ENCODE results near the gene SHMT2. TPM values are rescaled to one million over a fixed set of nuclear protein-coding genes. Genes with fewer than 3 reads are reported as not detected.
"Not testable (repeated sequence)": the region's sequence is repeated elsewhere in the genome, so short reads cannot be mapped to it uniquely, and the experiment has no call there.

SHMT2 gene
- total RNA-seq, 1 experiment from 2014 or later, result 293 TPM

GRCh38 chr12:57261428-57261865 lies 31.9 kb downstream of the SHMT2 start:
- DNase-seq (ENCODE audit: low read depth), result no peak

GRCh38 chr12:57262126-57262822 lies 32.8 kb downstream of the SHMT2 start:
- DNase-seq (ENCODE audit: low read depth), result no peak

DNA sequence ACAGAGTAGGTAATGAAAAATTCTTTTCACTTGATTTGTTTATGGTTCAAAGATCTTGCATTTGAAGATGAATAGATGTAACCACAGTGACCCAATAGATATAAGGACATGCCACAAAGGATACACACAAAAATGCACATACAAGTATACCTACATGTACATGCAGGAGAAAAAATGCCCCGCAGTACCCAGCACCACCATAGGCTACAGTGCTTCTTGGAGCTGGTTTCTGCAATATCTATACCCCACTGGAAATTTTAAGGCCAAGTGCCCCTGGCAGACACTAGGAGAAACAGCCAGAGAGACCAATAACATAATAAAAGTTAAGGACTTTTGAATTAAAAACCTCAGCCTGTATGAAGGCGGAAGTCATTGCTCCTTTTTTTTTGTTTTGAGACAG lies 33.6 kb downstream of the SHMT2 start:
- DNase-seq (ENCODE audit: low read depth), result no peak

- DNase-seq (ENCODE audit: low read depth), result no peak
Measured at GRCh38 chr12:57266681-57267080, 37.2 kb downstream of the SHMT2 start.

DNA sequence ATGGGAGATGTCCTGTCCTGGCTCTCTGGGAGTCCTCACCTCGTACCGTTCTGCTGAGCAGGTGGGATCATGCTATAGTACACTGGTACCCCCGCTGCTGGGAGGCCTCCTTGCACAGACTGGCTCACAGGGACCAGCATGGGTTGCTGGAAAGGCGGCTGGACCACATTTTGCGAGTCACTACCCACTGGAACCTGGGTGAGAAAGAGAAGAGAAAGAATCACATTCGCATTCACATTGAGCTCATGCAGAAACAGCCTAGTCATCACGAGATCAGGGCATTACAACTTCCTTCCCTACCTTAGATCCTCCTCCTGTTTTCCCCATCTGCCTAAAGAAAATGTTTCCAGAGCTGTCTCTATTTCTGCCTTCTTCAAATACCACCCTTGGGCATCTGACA lies 38.8 kb downstream of the SHMT2 start:
- DNase-seq (ENCODE audit: low read depth), result peak; percentile 66

DNA sequence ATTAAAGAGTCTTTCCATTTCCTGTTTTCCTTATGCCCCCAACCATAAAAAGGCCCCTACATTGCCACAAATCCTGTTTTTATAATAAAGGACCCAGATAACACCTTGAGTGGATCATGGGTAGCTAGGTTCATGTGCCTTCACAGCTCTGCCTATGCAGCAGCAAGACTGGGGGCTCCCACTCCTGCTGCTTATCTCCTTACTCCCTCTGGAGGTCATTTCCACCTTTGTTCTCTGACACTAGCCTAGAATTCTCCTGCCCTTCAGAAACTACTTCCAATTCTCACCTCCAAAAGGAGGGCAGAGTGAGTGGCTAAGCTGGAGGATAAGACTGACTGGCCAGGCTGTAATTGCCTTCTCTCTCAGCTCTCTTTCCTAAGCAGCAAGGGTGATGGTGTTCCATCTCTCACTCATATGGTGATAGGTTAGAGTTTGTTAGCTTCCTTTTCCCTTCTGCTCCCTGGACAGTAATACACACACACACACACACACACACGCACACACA lies 41.5 kb downstream of the SHMT2 start:
- peak; percentile 10 for DNase-seq (ENCODE audit: low read depth)

DNA sequence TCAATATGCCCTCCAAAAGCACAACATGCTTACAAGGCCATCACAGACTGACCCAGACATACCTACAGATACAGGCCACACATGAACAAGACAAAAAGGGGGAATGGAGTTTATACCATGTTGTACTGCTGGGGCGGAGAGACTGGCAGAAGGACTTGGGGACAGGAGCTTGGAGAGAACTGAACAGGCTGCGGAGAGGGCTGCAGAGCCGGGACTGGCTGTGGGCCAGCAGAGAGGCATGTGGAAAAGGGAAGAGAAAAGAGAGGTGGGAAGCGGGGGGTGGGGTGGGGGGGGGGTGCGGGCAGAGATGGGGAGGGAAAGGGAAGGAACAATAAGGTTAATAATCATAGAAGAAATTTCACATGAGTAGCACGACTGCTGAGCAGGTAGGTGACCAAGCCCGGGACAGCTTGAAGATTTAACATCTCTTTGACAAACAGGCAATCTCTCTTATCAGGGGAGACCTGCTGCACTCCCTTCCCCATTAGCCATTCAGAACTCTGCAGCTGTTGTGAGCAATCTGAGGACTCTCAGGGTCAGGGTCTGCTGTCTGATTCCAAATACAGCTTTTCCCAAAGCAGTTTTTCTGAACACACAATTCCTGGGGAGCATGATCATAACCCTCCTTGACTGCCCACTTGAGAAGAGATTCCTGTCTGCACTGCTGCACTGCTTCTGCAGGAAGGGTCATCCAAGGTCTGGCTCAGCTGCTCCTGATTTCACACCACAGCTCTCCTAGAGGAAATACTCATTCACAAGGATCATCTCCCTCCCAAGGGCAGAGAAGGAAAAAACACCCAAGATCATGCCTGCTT lies 43.0 kb downstream of the SHMT2 start:
- peak; percentile 11 for DNase-seq (ENCODE audit: low read depth)

DNA sequence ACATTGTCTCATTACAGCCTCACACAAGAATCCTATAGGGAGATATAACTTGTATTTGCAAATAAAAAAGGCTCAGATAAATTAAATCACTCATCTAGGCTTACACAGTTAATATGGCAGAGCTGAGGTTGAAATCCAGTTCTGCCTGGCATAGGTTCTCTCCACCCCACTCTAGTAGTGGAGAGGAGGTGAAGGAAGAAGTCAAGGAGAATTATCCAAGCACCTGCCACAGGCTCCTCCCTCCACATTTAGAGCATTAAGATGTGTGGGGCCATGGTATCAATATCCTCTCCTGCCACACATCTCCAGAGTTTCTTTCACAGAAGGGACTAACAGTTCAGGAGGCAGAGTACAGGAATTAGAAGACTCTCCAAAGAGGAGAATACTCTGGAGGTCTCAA lies 44.0 kb downstream of the SHMT2 start:
- no peak for DNase-seq (ENCODE audit: low read depth)

DNA sequence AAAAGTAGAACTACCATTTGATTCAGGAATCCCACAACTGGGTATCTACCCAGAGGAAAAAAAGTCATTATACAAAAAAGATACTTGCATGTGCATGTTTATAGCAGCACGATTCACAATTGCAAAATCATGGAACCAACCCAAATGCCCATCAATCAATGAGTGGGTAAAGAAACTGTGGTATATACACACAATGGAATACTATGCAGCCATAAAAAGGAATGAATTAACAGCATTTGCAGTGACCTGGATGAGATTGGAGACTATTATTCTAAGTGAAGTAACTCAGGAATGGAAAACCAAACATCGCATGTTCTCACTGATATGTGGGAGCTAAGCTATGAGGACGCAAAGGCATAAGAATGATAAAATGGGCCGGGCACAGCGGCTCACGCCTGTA lies 46.7 kb downstream of the SHMT2 start:
- not testable (repeated sequence) for DNase-seq (ENCODE audit: low read depth)

DNA sequence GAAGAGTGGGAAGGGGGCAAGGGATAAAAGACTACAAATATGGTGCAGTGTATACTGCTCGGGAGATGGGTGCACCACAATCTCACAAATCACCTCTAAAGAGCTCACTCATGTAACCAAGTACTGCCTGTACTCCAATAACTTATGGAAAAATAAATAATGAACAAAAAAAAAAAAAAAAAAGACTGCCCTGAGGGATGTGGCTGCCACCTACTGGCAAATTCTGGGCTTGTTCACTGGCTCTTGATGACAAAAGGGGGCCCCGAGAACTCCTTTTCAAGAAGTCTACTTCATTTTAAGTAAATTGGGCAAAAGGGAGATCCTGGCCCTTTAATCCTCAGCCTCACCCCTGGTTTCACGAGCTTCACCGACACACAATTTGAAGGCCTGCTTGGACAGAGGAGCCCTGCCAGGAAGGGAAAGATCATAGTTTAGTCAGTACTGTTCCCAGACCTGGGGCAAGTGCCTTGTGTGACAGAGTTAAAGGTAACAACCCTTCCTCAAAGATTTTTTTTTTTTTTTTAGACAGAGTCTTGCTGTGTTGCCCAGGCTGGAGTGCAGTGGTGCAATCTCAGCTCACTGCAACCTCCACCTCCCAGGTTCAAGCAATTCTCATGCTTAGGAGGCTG lies 47.5 kb downstream of the SHMT2 start:
- DNase-seq (ENCODE audit: low read depth), result peak; percentile 32

DNA sequence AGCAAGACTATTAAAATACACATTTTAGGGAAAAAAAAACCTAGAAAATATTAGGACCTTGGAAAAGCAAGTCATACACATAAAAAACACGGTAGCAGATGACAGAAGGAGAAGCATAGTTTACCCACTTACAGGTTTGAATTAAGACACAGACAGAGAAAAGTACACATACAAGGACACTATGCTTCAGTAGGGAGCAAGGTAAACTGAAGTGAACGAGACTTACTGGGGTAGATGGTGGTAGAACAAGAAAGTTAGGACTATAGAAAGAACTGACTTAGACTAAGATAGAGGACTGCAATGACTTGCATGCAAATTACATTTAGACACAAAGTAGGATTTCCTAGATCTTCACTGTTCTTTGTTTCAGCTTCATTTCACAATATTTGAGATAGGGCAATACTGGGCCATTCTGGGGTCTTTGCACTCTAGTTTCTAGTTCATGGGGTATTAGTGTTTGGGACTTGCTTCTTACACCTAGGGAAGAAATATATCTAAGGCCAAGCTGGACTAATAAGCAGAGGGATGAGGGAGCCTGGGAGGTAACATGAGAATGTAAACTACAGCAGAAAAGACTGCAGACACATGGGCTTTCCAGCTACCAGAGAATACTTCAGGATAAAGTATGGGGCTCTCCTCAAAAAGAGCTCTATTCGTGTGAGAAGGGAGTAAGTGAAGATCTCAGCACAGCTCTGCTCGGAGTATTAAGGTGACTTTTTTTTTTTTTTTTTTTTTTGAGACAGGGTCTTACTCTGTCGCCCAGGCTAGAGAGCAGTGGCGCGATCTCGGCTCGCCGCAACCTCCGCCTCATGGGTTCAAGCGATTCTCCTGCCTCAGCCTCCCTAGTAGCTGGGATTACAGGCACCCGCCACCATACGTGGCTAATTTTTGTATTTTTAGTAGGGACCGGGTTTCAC lies 49.2 kb downstream of the SHMT2 start:
- no peak for DNase-seq (ENCODE audit: low read depth)

DNA sequence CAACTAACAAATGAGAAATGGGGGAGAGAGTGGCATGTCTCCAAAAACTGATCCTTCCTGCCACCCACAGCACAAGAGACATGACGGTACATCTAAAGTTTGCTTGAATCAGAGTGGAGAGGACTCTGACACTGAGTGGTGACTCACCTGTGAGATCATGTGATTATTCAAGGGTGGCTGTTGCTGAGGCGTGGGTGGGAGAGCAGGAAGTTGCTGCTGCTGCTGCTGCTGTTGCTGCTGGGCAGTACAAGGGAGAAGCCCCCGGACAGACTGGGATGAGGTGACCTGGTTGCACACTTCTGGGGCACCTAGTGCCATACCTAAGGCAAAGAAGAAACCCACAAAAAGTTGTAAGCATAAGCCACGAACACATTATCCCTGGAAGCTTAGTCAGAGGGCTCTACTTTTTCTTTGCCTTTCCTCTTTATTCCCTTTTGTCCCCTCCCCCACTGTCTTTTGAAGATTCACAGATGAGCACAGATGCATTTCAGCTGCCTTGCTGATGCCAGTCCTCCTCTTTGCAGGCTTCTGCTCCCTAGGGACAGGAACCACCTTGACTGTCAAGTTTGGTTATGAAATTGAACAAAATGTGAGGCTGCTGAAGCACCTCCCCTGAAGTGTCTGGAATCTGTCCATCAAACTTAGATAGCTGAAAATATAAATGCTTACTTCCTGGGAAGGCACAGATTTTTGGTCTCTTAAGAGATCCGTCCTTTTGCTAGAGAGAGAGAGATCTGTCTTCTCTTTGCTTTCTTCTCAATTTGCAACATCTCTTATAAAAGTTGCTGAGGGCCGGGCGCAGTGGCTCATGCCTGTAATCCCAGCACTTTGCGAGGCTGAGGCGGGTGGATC lies 50.9 kb downstream of the SHMT2 start:
- peak; percentile 95 for DNase-seq (ENCODE audit: low read depth)

DNA sequence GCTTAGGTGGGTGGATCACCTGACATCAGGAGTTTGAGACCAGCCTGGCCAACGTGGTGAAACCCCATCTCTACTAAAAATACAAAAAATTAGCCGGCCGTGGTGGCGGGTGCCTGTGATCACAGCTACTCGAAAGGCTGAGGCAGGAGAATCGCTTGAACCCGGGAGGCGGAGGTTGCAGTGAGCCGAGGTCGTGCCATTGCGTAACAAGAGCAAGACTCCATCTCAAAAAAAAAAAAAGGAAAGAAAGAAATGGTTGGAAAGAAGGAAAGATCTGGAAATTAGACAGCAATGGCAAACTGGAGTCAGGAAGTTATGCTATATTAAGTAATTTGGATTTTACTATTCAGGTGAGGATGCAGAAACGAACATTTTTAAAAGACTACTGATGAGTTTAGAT lies 52.6 kb downstream of the SHMT2 start:
- DNase-seq (ENCODE audit: low read depth), result not testable (repeated sequence)

Small RNA genes lying within 50 kb of the gene (small RNA-seq; reads per million reads assigned to genes)
- 0.07 reads per million for gene MIR1228

Other genes with a start within 250 kb of the SHMT2 start
- 5.0 and 6.9 TPM in 2 replicates for gene ZBTB39, start 223.2 kb upstream of the SHMT2 start, total RNA-seq (2014; rRNA removed; shearing (Covaris generic))
- not detected in 2 replicates for gene TAC3, start 213.2 kb upstream of the SHMT2 start, total RNA-seq (2014; rRNA removed; shearing (Covaris generic))
- not detected in 2 replicates for gene MYO1A, start 179.6 kb upstream of the SHMT2 start, total RNA-seq (2014; rRNA removed; shearing (Covaris generic))
- gene NEMP1, start 150.9 kb upstream of the SHMT2 start, total RNA-seq (2014; rRNA removed; shearing (Covaris generic)), result 19.0 and 23.3 TPM in 2 replicates
- gene NAB2, start 140.6 kb upstream of the SHMT2 start, total RNA-seq (2014; rRNA removed; shearing (Covaris generic)), result 27.4 and 30.6 TPM in 2 replicates
- 107 and 118 TPM in 2 replicates for gene STAT6, start 118.3 kb upstream of the SHMT2 start, total RNA-seq (2014; rRNA removed; shearing (Covaris generic))
- gene LRP1, start 101.2 kb upstream of the SHMT2 start, total RNA-seq (2014; rRNA removed; shearing (Covaris generic)), result 12.5 and 14.8 TPM in 2 replicates
- not detected in 2 replicates for gene LRP1-AS, start 82.1 kb upstream of the SHMT2 start, total RNA-seq (2014; rRNA removed; shearing (Covaris generic))
- gene NXPH4, start 12.9 kb upstream of the SHMT2 start, total RNA-seq (2014; rRNA removed; shearing (Covaris generic)), result 11.9 and 17.1 TPM in 2 replicates
- gene STAC3, start 21.5 kb downstream of the SHMT2 start, total RNA-seq (2014; rRNA removed; shearing (Covaris generic)), result 0.10 and 0.27 TPM in 2 replicates
- gene R3HDM2, start 201.3 kb downstream of the SHMT2 start, total RNA-seq (2014; rRNA removed; shearing (Covaris generic)), result 7.4 and 13.0 TPM in 2 replicates
- 0.13 and 0.37 TPM in 2 replicates for gene INHBC, start 205.1 kb downstream of the SHMT2 start, total RNA-seq (2014; rRNA removed; shearing (Covaris generic))
- gene INHBE, start 225.6 kb downstream of the SHMT2 start, total RNA-seq (2014; rRNA removed; shearing (Covaris generic)), result 1.4 and 2.1 TPM in 2 replicates
- gene GLI1, start 230.1 kb downstream of the SHMT2 start, total RNA-seq (2014; rRNA removed; shearing (Covaris generic)), result 0.60 and 4.0 TPM in 2 replicates

Measured in HT1080 (cell line).